Colonic mucosa (tissue), 4 donors: ENCODE results near the gene FXN. TPM values are rescaled to one million over a fixed set of nuclear protein-coding genes. Genes with fewer than 3 reads are reported as not detected.
"Not testable (repeated sequence)": the region's sequence is repeated elsewhere in the genome, so short reads cannot be mapped to it uniquely, and the experiment has no call there.

ENCODE experiments used
- DNase-seq: peaks from one replicate; pipeline ENCODE4 v3.0.0-alpha.2; 2020
- H3K27ac ChIP-seq: fragments of 200-600 bp; one replicate; pipeline ENCODE4 v1.8.0; 2021
- H3K27me3 ChIP-seq: fragments of 200-600 bp; one replicate; pipeline ENCODE4 v1.8.0; 2021
- H3K36me3 ChIP-seq: fragments of 200-600 bp; one replicate; pipeline ENCODE4 v1.8.0; 2021
- H3K4me1 ChIP-seq: fragments of 200-600 bp; one replicate; pipeline ENCODE4 v1.8.0; 2021; ENCODE audit warnings: mild to moderate bottlenecking
- H3K4me3 ChIP-seq: fragments of 200-600 bp; one replicate; pipeline ENCODE4 v1.8.0; 2021
- H3K9ac ChIP-seq, 2 donors: one replicate each; pipeline ENCODE4 v1.7.0; 2013; ENCODE audit warnings: control low read depth in 2 of 2, low read depth in 2 of 2, low read length in 2 of 2
- H3K9me3 ChIP-seq: fragments of 200-600 bp; one replicate; pipeline ENCODE4 v1.8.0; 2021
- CTCF ChIP-seq: fragments of 200-600 bp; IDR thresholded peaks from one replicate; pipeline ENCODE4 v1.8.0; 2022; ENCODE audit warnings: antibody characterized with exemption, mild to moderate bottlenecking
- intact Hi-C: fragments of 100-400 bp; cut with DNase I; formaldehyde crosslinking; loops from one replicate; pipeline ENCODE4 v1.14.1; 2022
- total RNA-seq, 2 donors: library from RNA; stranded (reverse); fragmentation: NEBNext Ultra II Directional in 1 of 2; extraction: Animal tissue kit (Norgen Biotek cat#: 25700) in 1 of 2; gene quantifications; one replicate each; pipeline ENCODE4 v1.2.1, GENCODE V29; 2021
- donor health status: healthy.
- donor health status: DM: no; HTN: no; CAD: no.
- donor health status: DM: no; HTN: no; CAD: no.

The FXN gene
- total RNA-seq, 2 donors from 2014 or later = 9.7 to 16.9 TPM

GRCh38 chr9:69097923-69098593 lies 62.5 kb downstream of the FXN start:
- intact Hi-C loops = no loop called here
- peak overlapping the region; percentile 63 for H3K27ac ChIP-seq
- peak overlapping the region in 1 of 2 donors; percentile 51 for H3K9ac ChIP-seq
- no peaks in the 10 kb centered on the region for H3K36me3 ChIP-seq
- DNase-seq = no peak
- peaks cover 8% of the 10 kb centered on the region for H3K4me1 ChIP-seq
- no peak for TF ChIP-seq CTCF
- H3K27me3 ChIP-seq = no peaks in the 10 kb centered on the region
- H3K4me3 ChIP-seq = no peak overlapping the region
- no peaks in the 10 kb centered on the region for H3K9me3 ChIP-seq

DNA sequence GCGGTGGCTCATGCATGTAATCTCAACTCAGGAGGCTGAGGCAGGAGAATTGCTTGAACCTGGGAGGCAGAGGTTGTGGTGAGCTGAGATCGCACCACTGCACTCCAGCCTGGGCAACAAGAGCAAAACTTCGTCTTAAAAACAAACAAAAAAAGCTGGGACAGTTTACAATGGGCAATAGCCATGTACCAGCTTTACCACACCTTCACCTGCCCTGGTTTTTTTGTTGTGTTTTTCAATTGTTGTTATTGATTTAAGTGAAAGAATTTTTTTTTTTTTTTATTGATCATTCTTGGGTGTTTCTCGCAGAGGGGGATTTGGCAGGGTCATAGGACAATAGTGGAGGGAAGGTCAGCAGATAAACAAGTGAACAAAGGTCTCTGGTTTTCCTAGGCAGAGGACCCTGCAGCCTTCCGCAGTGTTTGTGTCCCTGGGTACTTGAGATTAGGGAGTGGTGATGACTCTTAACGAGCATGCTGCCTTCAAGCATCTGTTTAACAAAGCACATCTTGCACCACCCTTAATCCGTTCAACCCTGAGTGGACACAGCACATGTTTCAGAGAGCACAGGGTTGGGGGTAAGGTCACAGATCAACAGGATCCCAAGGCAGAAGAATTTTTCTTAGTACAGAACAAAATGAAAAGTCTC lies 67.9 kb downstream of the FXN start:
- H3K4me1 ChIP-seq, intact Hi-C loops, H3K36me3 ChIP-seq, H3K9ac ChIP-seq, H3K9me3 ChIP-seq, DNase-seq, H3K27me3 ChIP-seq, H3K27ac ChIP-seq, H3K4me3 ChIP-seq: not testable (repeated sequence)

DNA sequence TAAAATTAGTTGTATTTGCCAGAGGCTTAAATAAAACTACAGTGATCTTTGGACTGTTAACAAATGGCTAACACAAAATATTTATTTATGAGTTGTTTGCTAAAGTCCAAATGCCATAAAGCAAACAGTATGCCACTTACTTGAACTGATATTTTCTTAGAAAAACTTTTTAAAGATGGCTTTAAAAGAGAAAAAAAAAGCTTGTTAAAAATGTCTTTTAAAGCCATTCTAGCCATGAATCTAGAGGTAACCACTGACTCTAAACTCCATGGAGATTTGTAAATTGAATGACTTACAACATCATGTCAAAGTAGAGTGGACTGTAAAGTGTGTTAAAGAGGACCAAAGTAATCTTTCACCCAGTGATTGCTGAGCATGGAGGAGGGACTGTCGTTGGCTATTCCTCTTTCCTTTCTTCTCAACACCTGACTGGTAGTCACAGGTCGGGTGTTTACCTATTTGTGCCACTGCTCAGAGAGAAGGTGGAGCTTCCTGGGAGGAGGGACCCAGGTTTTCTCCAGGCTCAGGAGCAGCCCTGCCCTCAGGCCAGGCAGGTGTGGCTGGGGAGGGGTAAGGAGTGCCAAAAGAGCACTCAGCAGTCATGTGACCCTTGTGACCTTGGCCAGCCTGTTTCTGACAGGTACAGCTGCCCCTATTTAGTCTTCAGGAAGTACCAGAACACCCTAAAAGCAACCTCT lies 69.4 kb downstream of the FXN start:
- Histone ChIP-seq H3K36me3 (no peaks in the 10 kb centered on the region), H3K9me3 (no peaks in the 10 kb centered on the region), H3K27me3 (no peaks in the 10 kb centered on the region), H3K4me1 (no peaks in the 10 kb centered on the region), H3K9ac (peak overlapping the region in 1 of 2 donors; percentile 46), H3K4me3 (no peak overlapping the region), H3K27ac (peak overlapping the region; percentile 42)
- peak; percentile 94 for DNase-seq
- intact Hi-C loops = no loop called here
- TF ChIP-seq CTCF = no peak

DNA sequence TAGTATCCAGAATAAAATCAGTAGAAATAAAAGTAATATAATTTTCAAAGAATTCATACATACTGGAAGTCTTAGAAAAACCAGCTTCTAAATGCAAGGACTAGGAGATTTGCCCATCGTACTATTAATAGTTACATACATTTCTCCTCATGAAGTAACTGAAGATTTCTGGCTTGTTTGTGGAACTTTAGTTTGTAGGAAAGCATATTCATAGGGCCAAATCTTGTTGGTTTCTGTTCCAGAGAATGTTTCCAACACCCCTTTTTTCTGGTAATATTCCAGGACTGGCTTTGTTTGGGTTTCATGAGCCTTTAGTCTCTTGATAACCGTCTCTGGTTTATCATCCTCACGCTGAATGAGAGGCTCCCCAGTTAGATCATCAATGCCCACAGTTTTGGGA lies 72.2 kb downstream of the FXN start:
- H3K27ac ChIP-seq = no peak overlapping the region
- H3K4me3 ChIP-seq = no peak overlapping the region
- H3K36me3 ChIP-seq = no peaks in the 10 kb centered on the region
- no peaks in the 10 kb centered on the region for H3K4me1 ChIP-seq
- no peak overlapping the region for H3K9ac ChIP-seq
- H3K9me3 ChIP-seq = no peaks in the 10 kb centered on the region
- DNase-seq = no peak
- H3K27me3 ChIP-seq = no peaks in the 10 kb centered on the region
- intact Hi-C loops = no loop called here
- TF ChIP-seq CTCF = no peak

DNA sequence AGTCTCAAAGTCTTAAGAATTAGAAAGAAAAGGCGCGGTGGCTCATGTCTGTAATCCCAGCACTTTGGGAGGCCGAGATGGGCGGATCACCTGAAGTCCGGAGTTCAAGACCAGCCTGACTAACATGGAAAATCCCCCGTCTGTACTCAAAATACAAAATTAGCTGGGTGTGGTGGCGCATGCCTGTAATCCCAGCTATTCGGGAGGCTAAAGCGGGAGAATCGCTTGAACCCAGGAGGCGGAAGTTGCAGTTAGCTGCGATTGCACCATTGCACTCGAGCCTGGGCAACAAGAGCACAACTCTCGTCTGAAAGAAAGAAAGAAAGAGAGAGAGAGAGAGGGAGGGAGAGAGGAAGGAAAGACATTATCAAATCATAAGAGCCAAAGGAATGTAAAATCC lies 73.2 kb downstream of the FXN start:
- H3K9ac ChIP-seq, H3K4me1 ChIP-seq, DNase-seq, H3K27ac ChIP-seq, H3K4me3 ChIP-seq, H3K36me3 ChIP-seq, intact Hi-C loops, H3K27me3 ChIP-seq, H3K9me3 ChIP-seq: not testable (repeated sequence)

- H3K36me3 ChIP-seq = no peaks in the 10 kb centered on the region
- H3K4me3 ChIP-seq = no peak overlapping the region
- TF ChIP-seq CTCF = no peak
- H3K9ac ChIP-seq = no peak overlapping the region
- no peak overlapping the region for H3K27ac ChIP-seq
- no peak for DNase-seq
- intact Hi-C loops = no loop called here
- H3K27me3 ChIP-seq = no peaks in the 10 kb centered on the region
- no peaks in the 10 kb centered on the region for H3K9me3 ChIP-seq
- H3K4me1 ChIP-seq = no peaks in the 10 kb centered on the region
Observed at GRCh38 chr9:69109152-69109551, 73.6 kb downstream of the FXN start.

DNA sequence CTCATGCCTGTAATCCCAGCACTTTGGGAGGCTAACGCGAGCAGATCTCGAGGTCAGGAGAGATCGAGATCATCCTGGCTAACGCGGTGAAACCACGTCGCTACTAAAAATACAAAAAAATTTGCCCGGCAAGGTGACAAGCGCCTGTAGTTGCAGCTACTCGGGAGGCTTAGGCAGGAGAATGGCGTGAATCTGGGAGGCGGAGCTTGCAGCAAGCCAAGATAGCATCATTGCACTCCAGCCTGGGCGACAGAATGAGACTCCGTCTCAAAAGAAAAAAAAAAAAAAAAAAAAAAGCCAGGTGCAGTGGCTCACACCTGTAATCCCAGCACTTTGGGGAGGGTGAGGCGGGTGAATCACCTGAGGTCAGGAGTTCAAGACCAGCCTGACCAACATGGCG lies 77.1 kb downstream of the FXN start:
- H3K36me3 ChIP-seq, H3K27me3 ChIP-seq, H3K4me3 ChIP-seq, H3K9me3 ChIP-seq, H3K27ac ChIP-seq, DNase-seq, intact Hi-C loops, H3K4me1 ChIP-seq, H3K9ac ChIP-seq: not testable (repeated sequence)
